ENCODE results near the gene KAT6B.
A peak's percentile ranks its signal among the peaks of the same experiment; 100 is the strongest.

The KAT6B gene

DNA sequence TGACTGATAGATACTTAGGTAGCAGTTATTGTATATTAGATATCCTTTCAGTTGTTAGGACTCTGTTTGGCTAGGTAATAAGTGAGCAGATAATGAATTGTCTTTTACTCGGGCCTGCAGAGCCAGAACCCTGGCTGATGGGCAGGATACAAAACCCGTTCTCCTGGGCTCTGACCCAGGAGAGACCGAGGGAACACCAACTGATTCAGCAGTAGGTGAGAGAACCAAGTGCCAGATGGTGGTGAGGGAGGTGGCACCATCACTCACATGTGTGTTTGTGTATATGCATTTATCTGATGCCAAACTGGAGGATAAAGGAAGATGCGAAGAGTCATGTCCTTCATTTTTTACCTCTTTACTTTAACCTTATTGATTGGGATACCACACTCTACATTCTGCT is 169.4 kb downstream of the KAT6B start:
- DNase-seq (ENCODE audit: low spot score): no peak
- no peak for TF ChIP-seq CTCF (IDR thresholded peaks at IDR 0.05; ENCODE audit: extremely low read depth, insufficient read depth, missing control alignments)
- in situ Hi-C loops (cut with MboI; ENCODE audit: low pct_unique_long_range_greater_than_20kb, low sequenced_read_pairs, unreplicated experiment): no loop called here

GRCh38 chr10:74997163-74997562 is 170.8 kb downstream of the KAT6B start:
- DNase-seq (ENCODE audit: low spot score): no peak
- in situ Hi-C loops (cut with MboI; ENCODE audit: low pct_unique_long_range_greater_than_20kb, low sequenced_read_pairs, unreplicated experiment): no loop called here
- TF ChIP-seq CTCF (IDR thresholded peaks at IDR 0.05; ENCODE audit: extremely low read depth, insufficient read depth, missing control alignments): no peak

GRCh38 chr10:75000748-75001321 is 174.4 kb downstream of the KAT6B start:
- no peak for TF ChIP-seq CTCF (IDR thresholded peaks at IDR 0.05; ENCODE audit: extremely low read depth, insufficient read depth, missing control alignments)
- peak; percentile 56 for DNase-seq (ENCODE audit: low spot score)
- in situ Hi-C loops (cut with MboI; ENCODE audit: low pct_unique_long_range_greater_than_20kb, low sequenced_read_pairs, unreplicated experiment): loop anchor here (25.0 kb wide), 1 partner anchor 264 kb away; no protein-coding TSS in a partner anchor

DNA sequence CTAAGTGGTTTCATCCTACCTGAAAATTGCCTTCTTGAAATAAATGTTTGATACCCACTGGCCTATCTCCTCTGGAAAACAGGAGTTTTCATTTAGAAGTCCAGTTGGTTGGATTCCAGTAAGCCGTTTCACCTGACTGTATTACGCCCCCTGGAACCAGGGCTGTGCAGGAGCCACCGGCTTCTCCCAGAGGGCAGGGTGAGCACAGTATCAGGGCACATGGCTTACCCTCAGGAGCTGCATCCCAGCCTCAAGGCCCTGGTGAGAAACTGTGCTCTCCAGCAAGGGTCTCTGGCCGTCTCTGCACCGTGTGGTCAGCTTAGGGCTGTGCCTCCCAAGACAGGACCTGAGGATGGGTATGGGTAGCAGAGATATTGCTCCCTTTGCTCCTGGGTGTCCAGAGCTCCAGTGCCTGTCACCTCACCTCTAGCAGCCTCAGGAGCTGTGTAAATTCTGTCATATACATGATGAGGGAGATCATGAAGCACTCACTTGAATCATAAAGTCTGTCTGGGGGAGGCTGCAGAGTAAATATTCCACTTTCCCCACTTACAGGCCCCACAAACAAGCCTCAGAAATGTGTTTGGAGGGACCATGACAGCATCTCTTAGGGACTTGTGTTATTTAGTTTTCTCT is 175.4 kb downstream of the KAT6B start:
- in situ Hi-C loops (cut with MboI; ENCODE audit: low pct_unique_long_range_greater_than_20kb, low sequenced_read_pairs, unreplicated experiment): loop anchor here (25.0 kb wide), 1 partner anchor 265 kb away; no protein-coding TSS in a partner anchor
- DNase-seq (ENCODE audit: low spot score): no peak

DNA sequence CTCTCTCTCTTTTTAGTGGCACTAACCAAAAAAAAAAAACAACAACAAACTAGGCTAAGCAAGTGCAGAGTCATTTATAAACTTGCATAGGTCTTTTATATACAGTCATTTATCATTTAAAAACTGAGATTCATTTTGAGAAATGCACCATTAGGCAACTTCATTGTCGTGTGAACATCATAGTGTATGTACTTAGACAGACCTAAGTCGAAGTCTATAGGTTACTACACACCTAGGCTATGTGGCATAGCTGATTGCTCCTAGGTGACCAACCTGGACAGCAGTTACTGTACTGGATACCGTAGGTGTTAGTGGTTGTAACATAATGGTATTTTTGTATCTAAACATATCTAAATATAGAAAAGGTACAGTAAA is 175.9 kb downstream of the KAT6B start:
- DNase-seq (ENCODE audit: low spot score): no peak
- TF ChIP-seq CTCF (IDR thresholded peaks at IDR 0.05; ENCODE audit: extremely low read depth, insufficient read depth, missing control alignments): no peak
- in situ Hi-C loops (cut with MboI; ENCODE audit: low pct_unique_long_range_greater_than_20kb, low sequenced_read_pairs, unreplicated experiment): loop anchor here (25.0 kb wide), 1 partner anchor 265 kb away; no protein-coding TSS in a partner anchor

More for the DNA sequence above, 175.4 kb downstream of the KAT6B start:
- TF ChIP-seq CTCF (IDR thresholded peaks at IDR 0.05; ENCODE audit: extremely low read depth, insufficient read depth, missing control alignments): no peak

DNA sequence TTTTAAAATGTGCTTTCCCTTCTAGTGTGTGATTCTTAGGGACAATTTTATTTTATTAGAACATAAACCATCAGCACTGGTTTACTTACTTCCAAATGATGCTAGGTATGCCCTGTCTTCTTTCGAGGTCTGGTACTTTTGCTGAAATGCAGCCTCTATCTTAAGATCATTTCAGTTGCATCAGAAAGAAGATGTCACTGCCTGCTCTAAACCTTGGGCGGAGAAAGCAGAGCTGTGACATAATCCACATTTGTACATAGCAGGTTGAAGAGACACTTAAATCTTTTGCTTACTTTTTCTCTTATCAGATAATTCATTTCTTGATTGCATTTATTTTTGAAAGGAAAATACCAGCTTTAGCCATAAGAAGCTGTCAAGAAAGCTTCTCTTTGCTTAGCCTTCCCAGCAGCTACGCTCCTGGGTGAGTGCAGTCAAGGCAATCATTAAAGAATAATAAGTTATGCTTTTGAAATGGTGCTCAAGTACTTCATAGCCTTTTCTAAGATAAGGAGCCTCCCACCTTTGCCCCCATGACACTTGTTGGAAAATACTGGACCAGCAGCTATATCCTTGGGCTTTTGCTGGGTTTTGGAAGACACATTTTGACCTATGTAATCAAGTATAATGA is 176.7 kb downstream of the KAT6B start:
- TF ChIP-seq CTCF (IDR thresholded peaks at IDR 0.05; ENCODE audit: extremely low read depth, insufficient read depth, missing control alignments): no peak
- DNase-seq (ENCODE audit: low spot score): no peak
- in situ Hi-C loops (cut with MboI; ENCODE audit: low pct_unique_long_range_greater_than_20kb, low sequenced_read_pairs, unreplicated experiment): loop anchor here (25.0 kb wide), 1 partner anchor 266 kb away; no protein-coding TSS in a partner anchor
